GM21381 (cell line): Measurements from ENCODE around the gene PWWP2B.
"Not testable (repeated sequence)": the region's sequence is repeated elsewhere in the genome, so short reads cannot be mapped to it uniquely, and the experiment has no call there.

Experiments
- ATAC-seq: cut with Tn5 transposase; IDR thresholded peaks from one replicate; pipeline ENCODE4 v1.9.1; 2021; ENCODE audit warnings: mild to moderate bottlenecking, moderate library complexity; ENCODE audit not compliant: unreplicated experiment

The PWWP2B gene

DNA sequence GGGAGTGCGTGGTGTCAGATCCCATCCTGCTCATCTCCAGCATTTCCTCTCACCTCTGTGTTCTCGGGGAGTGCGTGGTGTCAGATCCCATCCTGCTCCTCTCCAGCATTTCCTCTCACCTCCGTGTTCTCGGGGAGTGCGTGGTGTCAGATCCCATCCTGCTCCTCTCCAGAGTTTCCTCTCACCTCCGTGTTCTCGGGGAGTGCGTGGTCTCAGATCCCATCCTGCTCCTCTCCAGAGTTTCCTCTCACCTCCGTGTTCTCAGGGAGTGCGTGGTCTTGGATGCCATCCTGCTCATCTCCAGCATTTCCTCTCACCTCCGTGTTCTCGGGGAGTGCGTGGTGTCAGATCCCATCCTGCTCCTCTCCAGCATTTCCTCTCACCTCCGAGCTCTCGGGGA, 18.0 kb upstream of the PWWP2B start:
- ATAC-seq, result not testable (repeated sequence)

DNA sequence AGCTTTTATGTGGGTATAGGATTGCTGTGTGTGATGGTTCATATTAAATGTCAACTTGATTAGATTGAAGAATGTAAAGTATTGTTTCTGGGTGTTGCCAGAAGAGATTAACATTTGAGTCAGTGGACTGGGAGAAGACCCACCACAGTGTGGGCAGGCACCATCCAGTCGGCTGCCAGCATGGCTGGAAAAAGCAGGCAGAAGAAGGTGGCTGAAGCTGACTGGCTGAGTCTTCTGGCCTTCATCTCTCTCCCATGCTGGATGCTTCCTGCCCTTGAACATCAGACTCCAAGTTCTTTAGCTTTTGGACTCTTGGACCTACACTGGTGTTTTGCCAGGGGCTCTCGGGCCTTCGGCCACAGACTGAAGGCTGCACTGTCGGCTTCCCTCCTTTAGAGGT, 16.0 kb upstream of the PWWP2B start:
- not testable (repeated sequence) for ATAC-seq

DNA sequence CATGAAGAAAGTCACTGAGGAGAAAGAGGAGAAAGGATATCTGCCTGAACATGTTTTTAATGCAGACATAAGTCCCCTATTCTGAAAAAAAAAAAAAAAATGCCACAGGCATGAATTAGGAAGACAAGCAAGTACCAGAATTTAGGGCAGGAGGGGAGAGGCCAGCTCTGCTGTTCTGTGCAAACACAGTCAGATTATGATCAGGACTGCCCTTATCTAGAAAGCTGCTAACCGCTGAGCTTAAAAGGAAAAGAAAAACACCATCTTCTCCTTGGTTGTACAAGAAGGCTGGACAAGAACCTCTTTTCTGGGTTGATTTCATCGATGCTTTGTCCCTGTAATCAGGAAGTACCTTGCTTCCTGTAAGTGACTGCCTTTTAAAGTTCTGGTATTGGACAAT, 15.3 kb upstream of the PWWP2B start:
- ATAC-seq, result no peak

DNA sequence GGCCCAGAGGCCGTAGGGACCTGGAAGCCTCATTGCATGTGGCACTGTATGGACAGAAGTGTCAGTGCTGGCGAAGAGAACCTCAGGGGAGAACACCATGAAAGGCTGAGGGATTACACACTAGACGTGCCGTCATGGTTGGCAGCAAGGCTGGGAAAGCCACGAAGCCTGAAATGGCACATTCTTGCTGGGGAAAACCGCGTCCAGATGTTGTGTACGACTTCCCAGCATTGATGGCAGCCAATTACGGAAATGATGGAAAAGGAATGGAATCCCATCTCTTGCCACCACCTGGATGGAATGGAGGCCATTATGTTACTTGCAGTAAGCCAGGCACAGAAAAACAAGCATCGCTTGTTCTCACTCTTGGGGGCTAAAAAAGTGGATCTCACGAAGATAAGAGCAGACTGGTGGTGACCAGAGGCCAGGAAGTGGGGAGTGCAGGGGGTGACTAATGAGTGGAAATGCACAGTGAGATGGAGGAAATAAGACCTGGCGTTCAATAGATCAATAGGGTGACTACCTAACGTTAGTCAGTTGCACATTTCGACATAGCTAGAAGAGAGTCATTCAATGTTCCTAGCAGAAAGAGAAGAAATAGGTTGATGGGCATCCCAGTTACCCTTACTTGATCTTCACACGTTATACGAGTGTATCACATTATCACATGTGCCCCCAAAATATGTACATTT, 14.6 kb upstream of the PWWP2B start:
- ATAC-seq, result no peak

DNA sequence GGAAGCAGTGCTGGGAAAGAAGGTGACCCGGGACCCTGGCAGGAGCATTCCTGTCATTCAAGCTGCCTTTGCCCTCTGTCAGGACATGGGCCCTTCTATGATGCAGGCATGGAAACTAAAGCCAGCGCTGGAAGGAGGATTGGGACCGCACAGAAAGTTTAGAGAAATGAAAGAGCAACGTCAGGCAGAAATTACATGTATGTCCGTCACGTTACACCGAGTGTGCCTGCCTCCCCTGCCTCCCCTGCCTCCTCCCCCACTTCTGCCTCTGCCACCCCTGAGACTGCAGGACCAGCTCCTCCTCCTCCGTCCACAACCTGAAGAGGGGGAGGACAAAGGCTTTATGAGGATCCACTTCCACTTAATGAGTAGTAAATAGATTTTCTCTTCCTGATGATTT, 13.9 kb upstream of the PWWP2B start:
- ATAC-seq, result no peak

DNA sequence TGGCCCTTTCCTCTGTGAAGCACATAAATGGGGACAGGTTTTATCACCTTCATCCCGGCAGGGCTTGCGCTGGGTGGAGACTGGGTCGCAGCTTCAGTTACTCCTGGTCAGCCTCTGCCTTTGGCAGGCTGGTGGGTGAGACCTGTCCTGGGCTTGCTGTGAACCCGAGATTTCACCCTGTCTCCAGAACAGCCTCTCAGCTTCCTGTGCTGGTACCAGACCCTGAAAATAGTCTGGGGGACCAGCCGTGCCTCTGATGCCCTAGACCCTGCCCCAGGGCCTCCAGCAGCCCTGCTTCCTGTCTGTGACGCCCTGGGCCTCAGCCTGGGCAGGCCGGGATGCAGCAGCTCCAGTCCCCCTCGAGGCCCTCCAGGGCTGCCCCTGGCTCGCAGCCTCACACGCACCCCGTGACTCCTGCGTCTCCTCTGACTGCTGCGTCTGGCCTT, 13.2 kb upstream of the PWWP2B start:
- no peak for ATAC-seq

DNA sequence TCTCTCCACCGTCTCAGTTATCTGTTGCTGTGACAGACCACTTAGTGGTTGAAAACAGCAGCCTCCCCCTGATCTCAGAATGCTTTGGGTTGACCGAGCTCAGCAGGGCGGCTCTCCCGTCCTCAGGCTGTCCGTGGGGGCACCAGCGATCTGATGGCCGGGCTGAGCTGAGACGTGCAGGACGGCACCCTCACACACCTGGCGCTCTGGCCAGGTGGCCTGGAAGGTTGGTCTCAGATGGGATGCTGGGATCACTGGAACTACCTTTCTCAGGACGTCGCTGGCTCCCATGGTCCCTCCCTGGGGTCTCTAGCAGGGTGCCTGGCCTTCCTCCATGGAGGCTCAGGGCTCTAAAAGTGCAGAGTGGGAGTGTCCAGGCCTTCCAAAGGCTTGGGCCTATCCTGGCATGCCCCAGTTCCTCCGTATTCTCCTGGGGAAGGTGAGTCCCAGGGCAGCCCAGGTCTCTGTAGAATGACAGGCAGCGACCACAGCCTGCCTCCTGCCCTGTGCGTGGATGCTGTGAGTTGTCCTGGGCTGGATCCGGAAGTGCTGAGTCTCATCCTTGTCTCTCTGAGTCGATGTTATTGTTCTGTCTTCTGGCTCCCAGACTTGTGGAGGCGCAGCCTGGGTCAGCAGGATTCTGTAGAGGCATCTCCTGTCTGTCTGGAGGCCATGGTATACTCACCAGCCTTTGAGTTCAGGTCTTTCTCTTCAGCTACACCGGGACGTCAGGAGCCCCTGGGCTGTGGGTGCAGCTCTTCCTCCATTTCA, 12.2 kb upstream of the PWWP2B start:
- ATAC-seq, result no peak

DNA sequence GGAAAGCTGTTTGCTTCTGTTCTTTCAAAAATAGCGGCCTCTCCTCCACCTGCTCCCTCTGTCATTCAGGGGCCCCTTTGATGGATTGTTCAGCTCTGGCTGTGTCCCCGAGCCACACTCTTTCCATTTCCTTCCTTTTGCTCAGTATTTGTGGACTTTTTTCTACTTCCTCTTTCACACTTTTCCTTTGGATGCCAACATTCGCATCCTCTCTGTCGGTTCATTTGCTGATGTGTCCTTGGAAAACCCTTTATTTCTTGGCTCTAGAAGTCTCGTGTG, 11.7 kb upstream of the PWWP2B start:
- ATAC-seq, result no peak

DNA sequence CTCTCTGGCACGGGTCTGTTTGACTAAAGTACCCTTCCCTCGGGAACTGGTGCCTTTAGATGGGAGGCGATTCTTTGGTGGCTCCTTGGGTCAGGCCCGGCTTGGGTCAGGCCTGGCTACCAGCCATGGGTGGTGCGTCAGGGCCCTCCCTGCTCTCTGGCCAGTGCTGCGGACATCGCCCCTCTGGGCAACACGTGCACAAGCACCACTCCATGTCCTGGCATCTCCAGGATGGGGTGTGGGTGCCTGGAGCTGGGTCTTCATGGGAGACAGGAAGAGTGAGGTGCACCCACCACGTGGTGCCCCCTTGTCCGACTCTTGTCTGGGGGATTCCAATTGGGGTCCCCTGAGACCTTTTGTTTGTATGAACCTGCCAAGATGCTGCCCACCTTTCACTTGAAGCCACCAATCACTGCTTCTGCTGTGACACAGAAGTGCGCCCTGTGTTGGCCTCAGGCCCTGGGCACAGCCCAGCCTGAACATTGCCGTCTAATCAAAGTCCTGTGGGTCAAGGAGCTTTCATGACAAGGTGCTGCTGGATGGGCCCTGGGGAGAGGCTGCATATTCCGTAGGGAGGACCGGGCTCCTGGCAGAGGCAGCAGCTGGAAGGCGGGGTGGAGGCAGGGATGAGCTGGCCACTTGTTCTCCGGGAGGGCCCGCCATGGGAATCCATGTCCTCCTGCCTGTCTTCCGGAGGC, 11.1 kb upstream of the PWWP2B start:
- no peak for ATAC-seq

DNA sequence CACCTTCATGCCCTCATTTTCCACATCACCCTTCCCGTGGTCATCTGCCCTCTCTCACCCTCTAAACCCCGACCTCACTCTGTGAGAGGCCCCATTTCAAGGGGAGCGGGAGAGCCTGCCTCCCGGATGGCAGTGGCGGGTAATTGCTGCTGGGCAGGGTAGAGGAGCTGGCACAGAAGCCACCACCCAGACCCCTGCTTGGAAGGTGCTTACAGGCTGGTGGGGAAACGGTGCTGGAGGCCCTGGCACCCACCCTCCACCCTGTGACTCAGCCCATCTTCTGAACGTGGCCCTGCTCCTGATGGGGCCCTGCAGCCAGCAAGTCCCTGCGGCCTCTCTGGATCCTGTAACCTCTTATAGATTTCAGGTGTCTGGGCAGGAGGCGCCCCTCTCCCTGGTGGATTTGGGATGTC, 10.6 kb upstream of the PWWP2B start:
- ATAC-seq, result no peak

DNA sequence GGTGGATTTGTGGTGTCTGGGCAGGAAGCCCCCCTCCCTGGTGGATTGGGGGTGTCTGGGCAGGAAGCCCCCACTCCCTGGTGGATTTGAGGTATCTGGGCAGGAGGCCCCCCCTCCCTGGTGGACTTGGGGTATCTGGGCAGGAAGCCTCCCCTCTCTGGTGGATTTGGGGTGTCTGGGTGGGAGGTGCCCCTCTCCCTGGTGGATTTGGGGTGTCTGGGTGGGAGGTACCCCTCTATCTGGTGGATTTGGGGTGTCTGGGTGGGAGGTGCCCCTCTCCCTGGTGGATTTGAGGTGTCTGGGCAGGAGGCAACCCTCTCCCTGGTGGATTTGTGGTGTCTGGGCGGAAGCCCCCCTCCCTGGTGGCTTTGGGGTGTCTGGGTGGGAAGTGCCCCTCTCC, 10.1 kb upstream of the PWWP2B start:
- not testable (repeated sequence) for ATAC-seq

DNA sequence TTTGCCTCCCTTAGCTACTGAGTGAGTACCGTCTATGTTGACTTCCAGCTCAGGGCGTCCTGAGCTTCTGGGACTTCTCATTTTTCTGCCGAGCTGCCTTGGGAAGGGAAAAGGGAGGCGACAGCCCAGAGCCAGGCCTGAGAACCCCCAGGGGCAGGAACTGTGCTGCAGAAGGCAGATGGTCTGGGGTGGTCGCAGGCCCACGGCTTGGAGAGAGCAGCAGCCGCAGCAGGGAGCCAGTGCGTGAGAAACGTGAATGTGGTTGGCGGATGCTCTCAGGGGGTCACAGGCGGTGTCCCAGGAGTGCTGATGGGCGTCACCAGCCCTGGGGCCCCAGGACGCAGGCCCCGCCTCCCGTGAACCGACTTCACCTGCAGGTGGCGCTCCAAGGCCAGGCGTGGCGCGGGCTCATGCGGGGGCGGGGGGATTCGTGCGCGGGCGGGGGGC, 9.2 kb upstream of the PWWP2B start:
- ATAC-seq, result no peak

DNA sequence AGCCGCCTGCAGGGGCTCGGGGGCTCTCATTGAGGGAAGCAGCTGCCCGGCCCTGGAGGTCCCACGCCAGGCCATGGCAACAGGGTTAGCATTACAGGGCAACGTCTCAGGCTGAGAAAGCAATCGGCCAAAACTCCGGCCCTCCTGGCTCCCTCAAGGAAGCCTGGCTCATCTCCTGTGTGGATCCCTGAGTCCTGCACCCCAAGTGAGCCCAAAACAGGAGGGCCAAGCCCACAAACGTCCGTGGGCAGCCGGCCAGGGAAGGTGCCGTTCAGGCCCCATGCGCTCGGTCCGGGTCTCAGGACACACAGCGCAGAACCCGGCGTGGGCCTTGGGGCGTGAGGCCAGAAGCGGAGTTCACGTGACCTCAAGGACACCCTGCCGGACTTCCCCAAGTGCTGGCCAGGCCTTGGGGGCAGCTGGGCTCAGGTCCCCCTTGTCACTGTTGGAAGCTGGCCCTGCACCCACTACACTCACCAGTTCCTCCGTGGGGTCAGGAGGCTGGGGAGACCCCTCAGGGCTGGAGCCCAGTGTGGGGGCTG, 8.0 kb upstream of the PWWP2B start:
- no peak for ATAC-seq

DNA sequence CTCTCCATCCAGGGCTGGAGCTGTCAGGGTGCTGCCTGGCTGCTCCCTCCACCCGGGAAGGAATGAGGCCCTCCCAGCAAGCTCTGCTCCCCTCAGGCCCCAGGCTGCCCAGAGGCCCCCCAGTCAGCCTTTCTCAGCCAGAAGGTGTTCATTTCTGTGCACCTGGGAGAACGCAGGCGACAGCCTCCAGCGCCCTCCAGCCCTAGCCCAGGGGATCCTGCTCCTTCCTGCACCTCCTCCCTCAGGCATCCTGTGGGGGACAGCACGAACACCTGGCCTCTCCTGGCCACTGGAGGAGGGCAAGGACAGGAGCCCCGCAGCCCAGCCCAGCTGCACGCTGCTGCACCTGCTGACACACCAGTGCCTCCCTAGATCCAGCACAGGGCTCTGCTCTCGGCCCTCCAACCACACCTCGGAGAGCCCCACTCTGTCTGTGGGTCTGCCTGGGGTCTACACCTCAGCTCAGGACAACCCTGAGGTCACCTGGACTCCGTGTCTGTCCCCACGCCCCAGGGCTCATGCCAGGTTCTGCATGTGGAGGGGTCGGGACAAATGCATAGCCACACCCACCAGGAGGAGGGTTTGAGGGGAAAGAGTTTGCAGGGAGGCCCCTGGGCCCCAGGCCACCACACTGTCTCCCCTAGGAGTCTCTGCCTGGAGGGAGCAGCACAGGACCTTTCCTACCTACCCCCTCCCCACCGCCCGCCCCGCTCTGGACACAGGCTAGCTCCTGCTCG, 7.4 kb upstream of the PWWP2B start:
- ATAC-seq, result no peak

DNA sequence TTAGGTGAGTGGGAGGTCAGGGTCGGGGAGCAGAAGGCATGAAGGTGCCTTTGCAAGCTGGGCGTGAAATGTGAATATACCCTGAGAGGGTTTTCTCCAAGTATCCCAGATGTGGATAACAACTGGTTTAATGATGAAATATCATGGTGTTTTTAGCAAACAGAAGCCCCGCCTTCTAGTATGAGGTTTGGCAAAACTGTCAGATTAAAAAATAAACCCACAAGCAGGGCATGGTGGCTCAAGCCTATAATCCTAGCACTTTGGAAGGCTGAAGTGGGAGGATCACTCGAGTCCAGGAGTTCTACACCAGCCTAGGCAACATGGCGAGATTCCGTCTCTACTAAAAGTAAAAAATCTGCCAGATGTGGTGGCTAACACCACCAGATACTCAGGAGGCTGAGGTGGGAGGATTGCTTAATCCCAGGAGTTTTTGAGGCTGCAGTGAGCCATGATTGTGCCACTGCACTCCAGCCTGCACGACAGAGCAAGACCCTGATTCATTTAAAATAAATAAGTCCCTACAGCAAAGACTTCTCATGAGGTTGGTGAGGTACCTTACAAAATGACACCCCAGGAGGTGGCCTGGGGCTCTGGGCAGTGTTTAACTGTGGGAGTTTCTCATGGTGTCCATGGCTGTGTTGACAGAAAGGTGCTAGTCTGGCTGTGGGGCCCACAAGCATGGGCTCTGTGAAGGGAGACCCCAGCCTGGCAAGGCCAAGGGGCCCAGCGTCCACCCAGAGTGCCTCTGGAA, 6.7 kb upstream of the PWWP2B start:
- no peak for ATAC-seq

DNA sequence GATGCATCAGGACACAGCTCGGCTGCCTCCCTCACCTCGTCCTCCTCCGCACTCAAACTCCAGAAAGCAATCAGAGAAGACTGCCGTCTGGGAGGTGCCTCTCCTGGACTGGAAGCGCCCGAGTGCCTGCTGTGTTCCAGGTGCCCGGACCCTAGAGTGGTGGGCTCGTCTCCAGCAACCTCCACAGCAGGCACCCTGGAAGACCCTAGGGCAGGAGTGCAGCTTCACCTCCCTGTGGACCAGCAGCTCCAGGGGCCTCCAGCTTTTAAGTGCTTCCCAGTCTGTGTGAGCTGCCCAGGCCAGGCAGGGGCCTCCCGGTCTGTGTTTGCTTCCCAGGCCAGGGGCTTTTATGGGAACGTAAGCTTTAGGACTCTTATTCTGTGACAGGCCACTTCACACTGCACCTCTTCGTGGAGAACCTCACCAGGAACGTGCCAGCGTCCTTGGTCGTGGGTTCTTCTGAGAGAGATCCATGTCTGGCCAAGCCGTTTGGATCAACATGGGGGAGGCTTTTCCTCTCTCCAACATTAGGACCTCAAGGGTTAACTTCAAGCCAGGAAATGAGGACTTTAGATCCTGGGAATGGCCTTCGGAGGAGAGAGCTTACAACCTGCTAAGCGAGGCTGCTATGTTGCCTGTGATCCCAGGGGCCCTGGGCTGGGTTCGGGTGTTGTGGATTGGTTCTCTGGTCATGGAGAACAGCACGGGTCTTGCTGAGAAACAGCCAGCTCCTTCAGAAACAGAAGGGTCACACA, 5.9 kb upstream of the PWWP2B start:
- no peak for ATAC-seq

DNA sequence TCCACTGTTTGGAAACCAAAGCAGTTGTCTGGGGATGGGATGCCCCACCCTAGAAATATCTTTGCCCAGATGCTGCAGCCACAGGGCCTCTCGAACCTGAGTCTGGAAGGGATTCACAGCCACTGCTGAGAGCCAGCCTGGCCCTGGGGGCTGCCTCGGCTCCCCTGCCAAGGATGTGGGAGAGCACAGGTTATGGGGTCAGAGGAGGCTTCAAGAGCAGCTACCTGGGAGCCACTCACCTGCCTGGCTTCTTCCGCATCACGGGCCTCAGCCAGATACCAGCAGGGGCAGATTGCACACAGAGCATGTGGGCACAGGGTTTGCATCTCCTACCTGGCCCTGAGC, 5.4 kb upstream of the PWWP2B start:
- no peak for ATAC-seq

DNA sequence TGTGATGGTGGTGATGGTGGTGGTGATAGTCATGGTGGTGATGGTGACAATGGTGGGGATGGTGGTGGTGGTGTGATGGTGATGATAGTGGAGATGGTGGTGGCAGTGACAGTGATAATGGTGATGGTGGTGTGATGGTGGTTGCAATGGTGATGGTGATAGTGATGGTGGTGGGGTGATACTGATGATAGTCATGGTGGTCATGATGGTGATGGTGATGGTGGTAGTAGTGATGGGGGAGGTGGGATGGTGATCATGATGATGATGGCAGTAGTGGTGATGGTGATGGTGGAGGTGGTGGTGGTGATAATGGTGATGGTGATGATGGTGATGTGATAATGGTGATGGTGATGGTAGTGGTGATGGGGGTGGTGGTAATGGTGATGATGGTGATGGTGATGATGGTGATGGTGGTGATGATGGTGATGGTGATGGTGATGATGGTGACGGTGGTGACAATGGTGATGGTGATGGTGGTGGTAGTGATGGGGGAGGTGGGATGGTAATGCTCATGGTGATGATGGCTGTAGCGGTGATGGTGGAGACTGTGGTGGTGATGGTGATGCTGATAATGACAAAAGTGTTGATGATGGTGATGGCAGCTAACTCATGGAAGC, 4.7 kb upstream of the PWWP2B start:
- ATAC-seq, result no peak
